Activated effector memory CD4-positive, alpha-beta T cell treated with Interleukin-2 at 50 U/mL for 16 hours (primary cell): ENCODE measurements around the gene GARRE1.
"Not testable (repeated sequence)": the region's sequence is repeated elsewhere in the genome, so short reads cannot be mapped to it uniquely, and the experiment has no call there.

Source experiments
- DNase-seq: peaks from one replicate; pipeline ENCODE4 v3.0.0-alpha.2; 2020

Gene GARRE1

GRCh38 chr19:34259367-34260095 is 5.2 kb downstream of the GARRE1 start:
- DNase-seq, result no peak

- no peak for DNase-seq
Observed at GRCh38 chr19:34260771-34261173, 6.4 kb downstream of the GARRE1 start.

- DNase-seq, result no peak
Observed at GRCh38 chr19:34261334-34262109, 7.2 kb downstream of the GARRE1 start.

- no peak for DNase-seq
Observed at GRCh38 chr19:34263745-34264237, 9.4 kb downstream of the GARRE1 start.

- DNase-seq, result no peak
Observed at GRCh38 chr19:34265221-34265650, 10.9 kb downstream of the GARRE1 start.

GRCh38 chr19:34269081-34269480 is 14.7 kb downstream of the GARRE1 start:
- DNase-seq, result no peak

- no peak for DNase-seq
Observed at GRCh38 chr19:34269489-34269888, 15.1 kb downstream of the GARRE1 start.

- DNase-seq, result peak; percentile 69
Observed at GRCh38 chr19:34269968-34270621, 15.7 kb downstream of the GARRE1 start.

GRCh38 chr19:34273121-34273520 is 18.8 kb downstream of the GARRE1 start:
- DNase-seq, result no peak

GRCh38 chr19:34274284-34274826 is 20.0 kb downstream of the GARRE1 start:
- DNase-seq, result no peak

- DNase-seq, result no peak
Observed at GRCh38 chr19:34274827-34275625, 20.7 kb downstream of the GARRE1 start.

GRCh38 chr19:34275705-34276104 is 21.4 kb downstream of the GARRE1 start:
- DNase-seq, result no peak

- no peak for DNase-seq
Observed at GRCh38 chr19:34276614-34277013, 22.3 kb downstream of the GARRE1 start.

- DNase-seq, result no peak
Observed at GRCh38 chr19:34277244-34277643, 22.9 kb downstream of the GARRE1 start.

- DNase-seq, result no peak
Observed at GRCh38 chr19:34278783-34279182, 24.4 kb downstream of the GARRE1 start.

GRCh38 chr19:34281444-34281843 is 27.1 kb downstream of the GARRE1 start:
- DNase-seq, result not testable (repeated sequence)

GRCh38 chr19:34282611-34283519 is 28.5 kb downstream of the GARRE1 start:
- DNase-seq, result no peak

- no peak for DNase-seq
Observed at GRCh38 chr19:34284505-34284904, 30.2 kb downstream of the GARRE1 start.

GRCh38 chr19:34287662-34288140 is 33.3 kb downstream of the GARRE1 start:
- no peak for DNase-seq

- DNase-seq, result no peak
Observed at GRCh38 chr19:34288381-34288780, 34.0 kb downstream of the GARRE1 start.

GRCh38 chr19:34291235-34291634 is 36.9 kb downstream of the GARRE1 start:
- no peak for DNase-seq
